Right lobe of liver (tissue), 6 donors: ENCODE measurements around the gene OMD. TPM values are rescaled to one million over a fixed set of nuclear protein-coding genes. Genes with fewer than 3 reads are reported as not detected.

ENCODE experiments used
- ATAC-seq, 4 donors: fragments of 200-7000 bp; cut with Tn5 transposase; one replicate each; pipeline ENCODE4 v1.9.1; 2020; ENCODE audit warnings: mild to moderate bottlenecking in 4 of 4, moderate library complexity in 4 of 4
- DNase-seq, 3 donors: peaks; one replicate each; pipeline ENCODE4 v3.0.0-alpha.2; 2020
- H3K27ac ChIP-seq, 3 donors: fragments of 200-600 bp; one replicate each; pipeline ENCODE4 v1.8.0; 2022
- H3K27me3 ChIP-seq, 2 donors: fragments of 200-600 bp; one replicate each; pipeline ENCODE4 v1.8.0; 2022
- H3K36me3 ChIP-seq, 4 donors: fragments of 200-600 bp; sonication (generic) in 1 of 4; one replicate each; pipeline versions ENCODE4 v1.5.1 to v1.8.0; 2017 to 2022; ENCODE audit warnings: control low read depth in 1 of 4
- H3K4me1 ChIP-seq, 4 donors: fragments of 200-600 bp; sonication (generic) in 1 of 4; one replicate each; pipeline versions ENCODE4 v1.5.1 to v1.8.0; 2017 to 2022; ENCODE audit warnings: control low read depth in 1 of 4
- H3K4me3 ChIP-seq, 3 donors: fragments of 200-600 bp; one replicate each; pipeline ENCODE4 v1.8.0; 2022
- H3K9me3 ChIP-seq, 4 donors: fragments of 200-600 bp; sonication (generic) in 1 of 4; one replicate each; pipeline versions ENCODE4 v1.5.1 to v1.8.0; 2017 to 2022; ENCODE audit warnings: control low read depth in 1 of 4
- POLR2A ChIP-seq: fragments of 450-650 bp; IDR thresholded peaks from one replicate; pipeline ENCODE4 v1.6.1; 2017; ENCODE audit warnings: antibody characterized with exemption, mild to moderate bottlenecking
- WGBS: methylation state at CpG from one replicate; pipeline ENCODE4 v1.1.6; 2018; ENCODE audit warnings: low coverage, low lambda C conversion rate; ENCODE audit not compliant: insufficient coverage; ENCODE audit errors: missing lambda C conversion rate; 5-methylcytosine and 5-hydroxymethylcytosine counted together
- intact Hi-C, 2 donors: fragments of 100-400 bp; cut with DNase I; formaldehyde crosslinking; loops; one replicate each; pipeline versions ENCODE4 v1.11.2 to v1.14.1; 2022
- total RNA-seq, 6 experiments: library from RNA; depleted of rRNA in 2 of 6; stranded (reverse); fragments of >200 nt in 2 of 6; fragmentation: NEBNext Ultra II Directional in 3 of 6; extraction: Animal tissue kit (Norgen Biotek cat#: 25700) in 3 of 6; gene quantifications; one replicate each; pipeline versions ENCODE4 v1.1.0 to v1.2.4, GENCODE V29; 2016 to 2023
- TF ChIP-seq, protein P1 (sequence below), 4 donors: fragments of 200-600 bp in 3 of 4; fragments of 450-650 bp in 1 of 4; IDR thresholded peaks; one replicate each; pipeline versions ENCODE4 v1.5.1 to v1.8.0; 2016 to 2022; ENCODE audit warnings: antibody characterized with exemption in 4 of 4, mild to moderate bottlenecking in 2 of 4
- donor health status: DM: no; HTN: yes; CAD: no.
- donor health status: DM: no; HTN: no; CAD: no.
- donor health status: DM: no; HTN: no; CAD: no.
- donor health status: DM: no; HTN: yes; CAD: no.
- donor health status: DM: no; HTN: yes; CAD: no.

OMD gene
- total RNA-seq, 6 experiments from 2014 or later: 0.11 to 2.0 (median 0.56) TPM; not detected in 1

DNA sequence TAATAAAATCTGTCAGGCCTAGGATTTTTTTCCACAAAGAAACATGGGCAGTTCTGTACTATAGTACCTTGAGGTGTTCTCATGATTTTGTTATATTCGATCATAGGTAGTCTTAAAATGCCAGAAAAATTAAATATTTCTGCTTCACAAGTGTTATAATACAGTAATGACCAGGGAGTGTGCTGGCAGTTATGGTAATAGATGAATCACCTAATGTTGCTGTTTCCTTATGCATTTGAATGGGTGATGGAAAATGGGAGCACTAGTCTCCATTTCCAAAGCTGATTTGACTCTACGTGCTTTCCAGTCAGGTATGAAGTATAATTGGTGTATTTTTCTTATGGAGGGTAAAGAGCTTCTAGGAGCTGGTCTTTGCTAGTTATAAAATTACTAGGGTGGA, 43.7 kb downstream of the OMD start:
- ATAC-seq: no peak
- intact Hi-C loops: no loop called here

DNA sequence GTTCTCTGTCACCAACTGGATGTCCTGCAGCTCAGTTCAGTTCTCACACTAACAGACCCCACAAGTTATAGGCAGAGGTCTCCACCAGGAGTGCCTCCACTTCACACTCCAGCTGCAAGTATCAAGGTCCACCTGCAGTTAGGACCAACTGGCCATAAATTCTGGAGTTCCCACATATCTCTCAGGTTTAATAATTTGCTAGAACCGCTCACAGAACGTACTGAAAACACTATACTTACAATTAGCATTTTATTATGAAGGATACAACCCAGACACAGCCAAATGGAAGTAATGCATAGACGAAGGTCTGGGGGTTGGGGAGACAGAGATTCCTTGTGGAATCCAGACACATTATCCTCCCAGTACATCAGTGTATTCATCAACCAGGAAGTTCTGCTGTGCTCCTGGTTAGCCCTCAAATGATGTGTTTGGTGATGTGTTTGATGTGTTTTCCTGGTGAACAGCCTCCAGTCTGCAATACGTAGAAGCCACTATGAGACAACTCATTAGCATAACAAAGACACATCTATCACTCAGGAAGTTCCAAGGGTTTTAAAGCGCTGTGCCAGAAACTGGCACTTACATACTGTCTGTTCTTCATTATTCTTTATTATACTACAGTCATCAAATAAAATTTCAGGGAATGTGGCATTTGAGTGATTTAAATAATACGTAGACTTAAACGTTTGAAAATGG, 45.3 kb downstream of the OMD start:
- 83% methylated on average over 6 of the region's 7 CpGs for WGBS
- H3K4me1 ChIP-seq: no peaks in the 10 kb centered on the region
- intact Hi-C loops: no loop called here
- H3K36me3 ChIP-seq: no peaks in the 10 kb centered on the region
- TF ChIP-seq, protein P1, sequence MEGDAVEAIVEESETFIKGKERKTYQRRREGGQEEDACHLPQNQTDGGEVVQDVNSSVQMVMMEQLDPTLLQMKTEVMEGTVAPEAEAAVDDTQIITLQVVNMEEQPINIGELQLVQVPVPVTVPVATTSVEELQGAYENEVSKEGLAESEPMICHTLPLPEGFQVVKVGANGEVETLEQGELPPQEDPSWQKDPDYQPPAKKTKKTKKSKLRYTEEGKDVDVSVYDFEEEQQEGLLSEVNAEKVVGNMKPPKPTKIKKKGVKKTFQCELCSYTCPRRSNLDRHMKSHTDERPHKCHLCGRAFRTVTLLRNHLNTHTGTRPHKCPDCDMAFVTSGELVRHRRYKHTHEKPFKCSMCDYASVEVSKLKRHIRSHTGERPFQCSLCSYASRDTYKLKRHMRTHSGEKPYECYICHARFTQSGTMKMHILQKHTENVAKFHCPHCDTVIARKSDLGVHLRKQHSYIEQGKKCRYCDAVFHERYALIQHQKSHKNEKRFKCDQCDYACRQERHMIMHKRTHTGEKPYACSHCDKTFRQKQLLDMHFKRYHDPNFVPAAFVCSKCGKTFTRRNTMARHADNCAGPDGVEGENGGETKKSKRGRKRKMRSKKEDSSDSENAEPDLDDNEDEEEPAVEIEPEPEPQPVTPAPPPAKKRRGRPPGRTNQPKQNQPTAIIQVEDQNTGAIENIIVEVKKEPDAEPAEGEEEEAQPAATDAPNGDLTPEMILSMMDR (IDR thresholded peaks at IDR 0.05): no peak
- TF ChIP-seq POLR2A: no peak
- H3K4me3 ChIP-seq: no peak overlapping the region
- no peaks in the 10 kb centered on the region for H3K9me3 ChIP-seq
- no peaks in the 10 kb centered on the region for H3K27me3 ChIP-seq
- no peak overlapping the region for H3K27ac ChIP-seq
- ATAC-seq: no peak
- DNase-seq: no peak

More for the DNA sequence above, 43.7 kb downstream of the OMD start:
- Histone ChIP-seq H3K27ac (no peak overlapping the region), H3K9me3 (no peaks in the 10 kb centered on the region), H3K4me1 (peaks cover 0 to 6% (median 0%) of the 10 kb centered on the region in 4 donors), H3K27me3 (no peaks in the 10 kb centered on the region), H3K4me3 (no peak overlapping the region), H3K36me3 (no peaks in the 10 kb centered on the region)
- no peak for DNase-seq
- no peak for TF ChIP-seq POLR2A
- TF ChIP-seq, protein P1 (IDR thresholded peaks at IDR 0.05): no peak
- WGBS: 89% methylated on average over 2 of the region's 2 CpGs

DNA sequence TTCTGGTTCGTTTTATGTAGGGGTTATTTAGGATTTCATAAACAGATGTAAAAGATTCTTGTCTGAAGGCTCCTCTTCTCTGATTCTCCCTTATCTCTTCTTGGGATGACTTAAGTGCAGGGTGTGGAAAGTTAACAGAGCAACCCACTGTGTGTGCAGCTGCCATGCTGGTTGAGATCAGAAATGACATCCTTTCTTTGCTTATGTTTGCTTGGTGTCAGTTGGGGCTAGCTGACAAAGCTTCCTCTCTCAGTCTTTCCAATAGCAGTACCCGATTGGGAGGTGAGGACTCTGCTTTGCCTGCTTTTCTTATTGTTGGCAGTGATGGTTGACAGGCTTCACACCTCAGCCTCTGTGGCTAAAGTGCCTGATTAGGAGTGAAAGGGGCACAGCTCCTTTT, 46.4 kb downstream of the OMD start:
- H3K36me3 ChIP-seq: no peaks in the 10 kb centered on the region
- no peak overlapping the region for H3K27ac ChIP-seq
- no peaks in the 10 kb centered on the region for H3K9me3 ChIP-seq
- H3K27me3 ChIP-seq: no peaks in the 10 kb centered on the region
- intact Hi-C loops: no loop called here
- TF ChIP-seq, protein P1 (IDR thresholded peaks at IDR 0.05): no peak
- no peak for TF ChIP-seq POLR2A
- 65% methylated on average over 2 of the region's 2 CpGs for whole genome bisulfite sequencing
- no peak for ATAC-seq
- H3K4me3 ChIP-seq: no peak overlapping the region
- H3K4me1 ChIP-seq: no peaks in the 10 kb centered on the region
- DNase-seq: no peak

DNA sequence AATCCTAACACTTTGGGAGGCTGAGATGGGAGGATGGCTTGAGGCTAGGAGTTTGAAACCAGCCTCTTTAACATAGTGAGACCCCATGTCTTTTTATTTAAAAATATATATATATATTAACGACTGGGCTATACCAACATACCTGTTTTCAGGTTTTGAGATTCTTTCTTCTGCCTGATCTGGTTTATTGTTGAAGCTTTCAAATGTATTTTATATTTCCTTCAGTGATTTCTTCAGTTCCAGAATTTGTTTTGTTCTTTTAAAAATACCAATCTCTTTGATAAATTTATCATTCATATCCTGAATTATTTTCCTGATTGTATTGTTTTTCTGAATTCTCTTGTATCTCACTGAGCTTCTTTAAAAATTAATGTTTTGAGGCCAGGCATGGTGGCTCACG, 51.1 kb downstream of the OMD start:
- no peak for ATAC-seq
- H3K4me1 ChIP-seq: no peaks in the 10 kb centered on the region
- H3K4me3 ChIP-seq: no peak overlapping the region
- DNase-seq: no peak
- H3K36me3 ChIP-seq: no peaks in the 10 kb centered on the region
- intact Hi-C loops: no loop called here
- 95% methylated on average over 2 of the region's 2 CpGs for WGBS
- TF ChIP-seq POLR2A: no peak
- TF ChIP-seq, protein P1 (IDR thresholded peaks at IDR 0.05): no peak
- H3K9me3 ChIP-seq: no peaks in the 10 kb centered on the region
- no peaks in the 10 kb centered on the region for H3K27me3 ChIP-seq
- H3K27ac ChIP-seq: no peak overlapping the region
